Neural progenitor cell (in vitro differentiated cells): ENCODE results near the gene PROM2. TPM values are rescaled to one million over a fixed set of nuclear protein-coding genes. Genes with fewer than 3 reads are reported as not detected.
A peak's percentile ranks its signal among the peaks of the same experiment; 100 is the strongest.

Experiments
- DNase-seq: peaks from one replicate; pipeline ENCODE4 v3.0.0-alpha.2; 2016; ENCODE audit warnings: low spot score
- H2AFZ ChIP-seq: fragments of 200-600 bp; sonication (generic); replicated peaks from 2 replicates; pipeline ENCODE4 v1.6.1; 2016; ENCODE audit warnings: antibody characterized with exemption
- H3F3A ChIP-seq: fragments of 200-600 bp; sonication (generic); 2 replicates; pipeline ENCODE4 v1.6.1; 2016; ENCODE audit warnings: antibody characterized with exemption, low read depth
- H3K27ac ChIP-seq: fragments of 200-600 bp; sonication (generic); 2 replicates; pipeline ENCODE4 v1.5.1; 2016; ENCODE audit warnings: mild to moderate bottlenecking
- H3K27me3 ChIP-seq: fragments of 200-600 bp; sonication (generic); 2 replicates; pipeline ENCODE4 v1.6.1; 2016; ENCODE audit warnings: mild to moderate bottlenecking, moderate library complexity
- H3K36me3 ChIP-seq: fragments of 200-600 bp; sonication (generic); 2 replicates; pipeline ENCODE4 v1.5.1; 2016
- H3K4me1 ChIP-seq: fragments of 200-600 bp; sonication (generic); 2 replicates; pipeline ENCODE4 v1.6.1; 2016; ENCODE audit warnings: mixed run types
- H3K4me2 ChIP-seq: fragments of 200-600 bp; sonication (generic); 2 replicates; pipeline ENCODE4 v1.6.1; 2016
- H3K4me3 ChIP-seq: fragments of 200-600 bp; sonication (generic); 2 replicates; pipeline ENCODE4 v1.5.1; 2016
- H3K79me2 ChIP-seq: fragments of 200-600 bp; sonication (generic); 2 replicates; pipeline ENCODE4 v1.6.1; 2016; ENCODE audit warnings: low read depth
- H3K9ac ChIP-seq: fragments of 200-600 bp; sonication (generic); 2 replicates; pipeline ENCODE4 v1.6.1; 2016
- H3K9me3 ChIP-seq: fragments of 200-600 bp; sonication (generic); 2 replicates; pipeline ENCODE4 v1.5.1; 2016; ENCODE audit warnings: low read depth
- H4K20me1 ChIP-seq: fragments of 200-600 bp; sonication (generic); 2 replicates; pipeline ENCODE4 v1.6.1; 2016; ENCODE audit warnings: low read depth
- H3K27ac Mint-ChIP-seq: 3 replicates; pipeline ENCODE4 v1.8.0; 2021; ENCODE audit warnings: mixed read lengths
- H3K27me3 Mint-ChIP-seq: 2 replicates; pipeline ENCODE4 v1.8.0; 2022; ENCODE audit warnings: low read depth, mild to moderate bottlenecking, inconsistent platforms, moderate library complexity, mixed read lengths; ENCODE audit not compliant: insufficient read depth
- H3K36me3 Mint-ChIP-seq: 3 replicates; pipeline ENCODE4 v1.8.0; 2021; ENCODE audit warnings: mixed read lengths
- H3K4me1 Mint-ChIP-seq: 3 replicates; pipeline ENCODE4 v1.8.0; 2021; ENCODE audit warnings: mixed read lengths
- H3K4me3 Mint-ChIP-seq: 3 replicates; pipeline ENCODE4 v1.8.0; 2021; ENCODE audit warnings: mild to moderate bottlenecking, moderate library complexity, mixed read lengths
- H3K9me3 Mint-ChIP-seq: 3 replicates; pipeline ENCODE4 v1.8.0; 2020; ENCODE audit warnings: mixed read lengths
- EZH2 ChIP-seq: fragments of 200-600 bp; sonication (generic); IDR thresholded peaks from 2 replicates; pipeline ENCODE4 v1.6.1; 2017; ENCODE audit warnings: antibody characterized with exemption, mild to moderate bottlenecking, moderate library complexity
- EZH2phosphoT487 ChIP-seq: fragments of 200-600 bp; sonication (generic); IDR thresholded peaks from 2 replicates; pipeline ENCODE4 v1.6.1; 2017; ENCODE audit warnings: antibody characterized with exemption
- total RNA-seq: library from RNA; depleted of rRNA; stranded (reverse); fragments of >200 nt; gene quantifications from 2 replicates; pipeline ENCODE4 v1.2.3, GENCODE V29; 2015; ENCODE audit warnings: low replicate concordance
- TF ChIP-seq, protein P1 (sequence below): fragments of 200-600 bp; sonication (generic); IDR thresholded peaks from 2 replicates; pipeline ENCODE4 v1.5.1; 2017; ENCODE audit warnings: antibody characterized with exemption, mild to moderate bottlenecking

The PROM2 gene
- total RNA-seq, 1 donor from 2014 or later, result 0.95 TPM

DNA sequence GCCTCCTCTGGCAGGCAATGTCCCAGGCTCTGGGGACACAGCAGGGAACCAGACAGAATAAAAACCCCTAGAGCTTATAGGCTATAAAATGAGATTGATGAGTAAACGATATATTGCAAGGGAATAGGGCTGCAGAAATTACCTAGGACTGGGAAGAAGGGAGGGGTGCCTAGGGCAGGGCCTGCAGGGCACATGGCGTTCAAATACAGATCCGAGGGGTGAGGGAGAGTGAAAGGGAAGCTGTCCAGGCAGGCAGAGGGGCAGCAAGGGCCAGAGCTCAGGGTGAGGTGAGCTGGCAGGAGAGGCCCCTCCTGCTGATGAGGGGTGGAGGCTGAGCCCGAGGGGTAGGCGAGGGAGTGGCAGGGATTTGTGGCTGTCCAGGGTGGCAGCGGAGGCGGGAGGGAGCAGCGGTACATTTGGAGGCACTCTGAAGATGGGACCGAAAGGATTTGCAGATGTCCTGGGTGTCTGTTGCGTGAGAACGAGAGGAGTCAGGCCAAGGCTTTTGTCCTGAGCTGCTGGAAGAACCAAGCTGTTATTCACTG, 56.6 kb downstream of the PROM2 start:
- H3K36me3 Mint-ChIP-seq, result no peaks in the 10 kb centered on the region
- Histone ChIP-seq H3K4me2 (no peak overlapping the region), H2AFZ (no peak overlapping the region), H3F3A (no peaks in the 10 kb centered on the region), H4K20me1 (no peaks in the 10 kb centered on the region), H3K9ac (no peak overlapping the region), H3K27me3 (peaks cover 6% of the 10 kb centered on the region), H3K4me3 (no peak overlapping the region), H3K27ac (no peak overlapping the region), H3K36me3 (no peaks in the 10 kb centered on the region), H3K9me3 (no peaks in the 10 kb centered on the region), H3K79me2 (no peaks in the 10 kb centered on the region), H3K4me1 (peaks cover 4% of the 10 kb centered on the region)
- peaks cover 14% of the 10 kb centered on the region for H3K4me1 Mint-ChIP-seq
- TF ChIP-seq EZH2 (no peak), EZH2phosphoT487 (no peak)
- TF ChIP-seq, protein P1, sequence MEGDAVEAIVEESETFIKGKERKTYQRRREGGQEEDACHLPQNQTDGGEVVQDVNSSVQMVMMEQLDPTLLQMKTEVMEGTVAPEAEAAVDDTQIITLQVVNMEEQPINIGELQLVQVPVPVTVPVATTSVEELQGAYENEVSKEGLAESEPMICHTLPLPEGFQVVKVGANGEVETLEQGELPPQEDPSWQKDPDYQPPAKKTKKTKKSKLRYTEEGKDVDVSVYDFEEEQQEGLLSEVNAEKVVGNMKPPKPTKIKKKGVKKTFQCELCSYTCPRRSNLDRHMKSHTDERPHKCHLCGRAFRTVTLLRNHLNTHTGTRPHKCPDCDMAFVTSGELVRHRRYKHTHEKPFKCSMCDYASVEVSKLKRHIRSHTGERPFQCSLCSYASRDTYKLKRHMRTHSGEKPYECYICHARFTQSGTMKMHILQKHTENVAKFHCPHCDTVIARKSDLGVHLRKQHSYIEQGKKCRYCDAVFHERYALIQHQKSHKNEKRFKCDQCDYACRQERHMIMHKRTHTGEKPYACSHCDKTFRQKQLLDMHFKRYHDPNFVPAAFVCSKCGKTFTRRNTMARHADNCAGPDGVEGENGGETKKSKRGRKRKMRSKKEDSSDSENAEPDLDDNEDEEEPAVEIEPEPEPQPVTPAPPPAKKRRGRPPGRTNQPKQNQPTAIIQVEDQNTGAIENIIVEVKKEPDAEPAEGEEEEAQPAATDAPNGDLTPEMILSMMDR, result no peak
- no peaks in the 10 kb centered on the region for H3K9me3 Mint-ChIP-seq
- no peak overlapping the region for H3K4me3 Mint-ChIP-seq
- no peak for DNase-seq
- H3K27ac Mint-ChIP-seq, result peak overlapping the region; percentile 48
- H3K27me3 Mint-ChIP-seq, result peaks cover 4% of the 10 kb centered on the region

DNA sequence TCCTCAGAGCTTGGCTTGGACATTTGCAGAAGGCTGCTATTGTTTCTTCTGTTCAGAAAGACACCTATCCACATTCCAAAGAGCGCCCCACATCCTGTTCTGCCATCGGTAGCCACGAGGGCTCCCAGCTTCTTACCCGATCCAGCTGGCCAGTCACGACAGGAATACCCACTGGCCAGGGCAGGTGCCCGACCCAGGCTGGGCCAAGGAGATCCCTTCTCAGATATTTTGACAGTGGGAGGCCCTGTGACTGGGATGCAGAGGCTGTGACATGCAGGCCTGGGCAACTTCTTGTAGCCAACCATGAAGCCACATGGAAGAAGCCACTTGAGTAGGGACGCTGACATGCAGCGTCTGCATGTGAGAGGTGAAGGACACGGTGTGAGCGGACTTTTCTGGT, 57.4 kb downstream of the PROM2 start:
- Histone ChIP-seq H3F3A (no peaks in the 10 kb centered on the region), H3K9ac (no peak overlapping the region), H3K4me1 (peaks cover 4% of the 10 kb centered on the region), H3K36me3 (no peaks in the 10 kb centered on the region), H3K27ac (no peak overlapping the region), H2AFZ (no peak overlapping the region), H3K79me2 (no peaks in the 10 kb centered on the region), H3K4me2 (no peak overlapping the region), H3K4me3 (no peak overlapping the region), H3K27me3 (peaks cover 14% of the 10 kb centered on the region), H3K9me3 (no peaks in the 10 kb centered on the region), H4K20me1 (no peaks in the 10 kb centered on the region)
- H3K27ac Mint-ChIP-seq, result no peak overlapping the region
- H3K4me1 Mint-ChIP-seq, result peaks cover 14% of the 10 kb centered on the region
- peaks cover 4% of the 10 kb centered on the region for H3K27me3 Mint-ChIP-seq
- H3K9me3 Mint-ChIP-seq, result no peaks in the 10 kb centered on the region
- H3K4me3 Mint-ChIP-seq, result no peak overlapping the region
- no peaks in the 10 kb centered on the region for H3K36me3 Mint-ChIP-seq
- no peak for DNase-seq
- TF ChIP-seq EZH2 (no peak), EZH2phosphoT487 (no peak)
- TF ChIP-seq, protein P1, result no peak

DNA sequence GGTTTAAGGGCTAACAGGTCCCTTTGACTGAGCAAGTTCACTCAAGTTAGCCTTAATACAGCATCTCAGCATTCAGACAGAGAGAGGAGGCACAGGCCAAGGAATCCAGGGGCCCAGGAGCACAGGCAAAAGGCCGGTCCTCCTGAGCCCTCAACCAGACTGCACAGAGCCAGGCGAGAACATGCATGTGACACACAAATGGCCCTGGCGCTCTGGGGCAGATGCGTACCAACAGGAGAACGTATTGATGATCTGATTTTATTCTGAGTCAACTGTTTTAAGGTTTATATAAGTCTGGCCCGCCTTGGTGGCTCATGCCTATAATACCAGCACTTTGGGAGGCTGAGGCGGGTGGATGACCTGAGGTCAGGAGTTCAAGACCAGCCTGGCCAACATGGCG, 57.8 kb downstream of the PROM2 start:
- no peaks in the 10 kb centered on the region for H3K36me3 Mint-ChIP-seq
- H2AFZ ChIP-seq, result no peak overlapping the region
- peaks cover 18% of the 10 kb centered on the region for H3K27me3 ChIP-seq
- no peaks in the 10 kb centered on the region for H4K20me1 ChIP-seq
- H3K4me3 ChIP-seq, result no peak overlapping the region
- no peaks in the 10 kb centered on the region for H3K36me3 ChIP-seq
- H3K4me1 Mint-ChIP-seq, result peaks cover 14% of the 10 kb centered on the region
- H3K9me3 Mint-ChIP-seq, result no peaks in the 10 kb centered on the region
- TF ChIP-seq EZH2 (no peak), EZH2phosphoT487 (no peak)
- TF ChIP-seq, protein P1, result no peak
- H3K4me3 Mint-ChIP-seq, result no peak overlapping the region
- H3K9ac ChIP-seq, result no peak overlapping the region
- no peaks in the 10 kb centered on the region for H3F3A ChIP-seq
- DNase-seq, result no peak
- H3K27ac Mint-ChIP-seq, result no peak overlapping the region
- peaks cover 4% of the 10 kb centered on the region for H3K27me3 Mint-ChIP-seq
- H3K4me2 ChIP-seq, result no peak overlapping the region
- no peaks in the 10 kb centered on the region for H3K79me2 ChIP-seq
- H3K9me3 ChIP-seq, result no peaks in the 10 kb centered on the region
- H3K27ac ChIP-seq, result no peak overlapping the region
- peaks cover 4% of the 10 kb centered on the region for H3K4me1 ChIP-seq
